Right lung (tissue), 10 donors: Measurements from ENCODE around the gene ZNF723. TPM values are rescaled to one million over a fixed set of nuclear protein-coding genes. Genes with fewer than 3 reads are reported as not detected.
"Not testable (repeated sequence)": the region's sequence is repeated elsewhere in the genome, so short reads cannot be mapped to it uniquely, and the experiment has no call there.

Experiments
- DNase-seq, 2 donors: peaks; one replicate each; pipeline ENCODE4 v3.0.0-alpha.2; 2013
- long read RNA-seq, 8 donors: transcript quantifications; one replicate each; lab custom pipeline, GENCODE V29; 2026
- polyA plus RNA-seq, 5 donors: library from polyadenylated mRNA; unstranded; fragments of 120-200 nt; gene quantifications; one replicate each; pipeline versions ENCODE4 v1.2.1 to v1.2.3, GENCODE V29; 2013; ENCODE audit warnings: inconsistent platforms in 1 of 5, low replicate concordance in 1 of 5; ENCODE audit not compliant: insufficient read length in 5 of 5, insufficient read depth in 1 of 5

Gene ZNF723
- under 1 TPM in 4 of 5 donors, not detected in 1; 0.06 to 0.10 (median 0.10) TPM for polyA plus RNA-seq
- long read RNA-seq, donor 1 = 0 reads
- long read RNA-seq, donor 2 = 0 reads
- long read RNA-seq, donor 3 = 0 reads
- long read RNA-seq, donor 4 = 0 reads
- long read RNA-seq, donor 5 = 0 reads
- long read RNA-seq, donor 6 = 0 reads
- long read RNA-seq, donor 7 = 0 reads
- long read RNA-seq, donor 8 = 0 reads

DNA sequence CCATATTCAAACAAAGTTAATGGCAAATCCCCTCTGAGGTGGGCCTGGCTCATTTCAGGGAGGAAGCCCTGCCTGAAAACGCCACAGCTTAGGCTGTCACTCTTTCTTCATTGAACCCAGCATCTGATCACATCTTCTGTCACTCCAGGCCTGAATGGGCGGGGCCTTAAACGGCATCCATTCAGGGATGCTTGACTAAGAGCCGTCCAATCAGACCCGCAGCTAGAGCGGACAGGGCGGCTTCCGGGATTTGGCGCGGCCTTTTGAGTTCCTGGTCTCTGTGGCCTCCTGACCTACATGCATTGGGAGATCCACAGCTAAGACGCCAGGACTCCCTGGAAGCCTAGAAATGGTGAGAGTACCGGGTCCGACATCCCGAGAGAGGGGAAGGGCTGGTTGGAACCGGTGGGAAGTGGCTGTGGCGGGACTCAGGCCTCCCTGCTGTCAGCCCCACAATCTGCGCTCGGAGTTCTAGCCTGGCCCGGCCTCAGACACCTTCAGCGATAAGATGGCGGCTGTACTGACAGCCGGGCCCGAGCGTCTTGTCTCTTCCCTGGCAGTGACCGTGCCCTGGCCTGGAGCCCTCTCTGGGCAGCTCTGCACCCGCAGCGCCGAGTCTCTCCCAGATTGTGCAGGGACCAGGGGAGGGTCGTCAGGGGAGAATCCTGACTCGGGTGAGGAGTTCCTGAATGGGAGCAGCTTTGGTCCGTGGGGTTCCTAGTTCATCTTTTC, at the start of gene ZNF723:
ZNF723 (plus strand) TSS at position 261 of the 732 bp plus-strand sequence; CDS start at position 350, 89 bp downstream.
- DNase-seq = no peak

DNA sequence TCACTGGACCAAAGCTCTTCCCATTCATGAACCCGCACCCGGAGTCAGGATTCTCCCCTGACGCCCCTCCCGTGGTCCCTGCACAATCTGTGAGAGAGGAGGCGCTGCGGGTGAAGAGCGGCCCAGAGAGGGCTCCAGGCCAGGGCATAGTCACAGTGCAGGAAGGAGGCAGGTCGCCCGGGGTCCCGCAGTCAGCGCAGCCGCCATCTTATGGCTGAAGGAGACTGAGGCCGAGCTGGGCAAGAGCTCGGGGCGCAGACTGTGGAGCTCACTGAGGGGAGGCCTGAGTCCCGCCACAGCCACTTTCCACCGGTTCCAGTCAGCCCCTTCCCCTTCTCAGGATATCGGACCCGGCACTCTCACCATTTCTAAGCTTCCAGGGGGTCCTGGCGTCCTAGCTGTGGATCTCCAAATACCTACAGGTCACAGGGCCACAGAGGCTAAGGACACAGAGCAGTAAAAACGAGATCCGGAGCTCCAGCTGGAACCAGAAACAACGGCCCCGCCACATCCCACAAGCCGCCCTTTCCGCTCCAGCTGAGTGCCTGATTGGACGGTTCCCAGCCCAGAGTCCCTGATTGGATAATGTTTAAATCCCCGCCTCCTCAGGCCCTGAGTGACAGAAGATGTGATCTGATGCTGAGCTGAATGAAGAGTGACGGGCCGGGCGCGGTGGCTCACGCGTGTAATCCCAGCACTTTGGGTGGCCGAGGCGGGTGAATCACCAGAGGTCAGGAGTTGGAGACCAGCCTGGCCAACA, 48.3 kb upstream of the ZNF723 start, which contains the start of gene ZNF99:
ZNF99 (minus strand) TSS at position 501 of the 760 bp plus-strand sequence; CDS start at position 366, 135 bp downstream.
- peak; percentile 44 to 50 for DNase-seq

DNA sequence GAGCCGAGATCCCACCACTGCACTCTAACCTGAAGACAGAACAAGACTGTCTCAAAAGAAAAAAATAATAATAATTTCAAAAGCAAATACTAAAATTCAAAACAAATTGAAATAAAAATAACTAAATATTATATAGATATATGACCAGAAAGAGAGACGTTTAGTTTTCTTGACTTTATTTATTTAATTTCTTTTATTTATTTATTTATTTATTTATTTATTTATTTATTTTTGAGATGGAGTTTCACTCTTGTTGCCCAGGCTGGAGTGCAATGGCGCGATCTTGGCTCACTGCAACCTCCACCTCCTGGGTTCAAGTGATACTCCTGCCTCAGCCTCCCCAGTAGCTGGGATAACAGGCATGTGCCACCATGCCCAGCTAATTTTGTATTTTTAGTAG, 39.2 kb upstream of the ZNF723 start:
- DNase-seq = not testable (repeated sequence)

DNA sequence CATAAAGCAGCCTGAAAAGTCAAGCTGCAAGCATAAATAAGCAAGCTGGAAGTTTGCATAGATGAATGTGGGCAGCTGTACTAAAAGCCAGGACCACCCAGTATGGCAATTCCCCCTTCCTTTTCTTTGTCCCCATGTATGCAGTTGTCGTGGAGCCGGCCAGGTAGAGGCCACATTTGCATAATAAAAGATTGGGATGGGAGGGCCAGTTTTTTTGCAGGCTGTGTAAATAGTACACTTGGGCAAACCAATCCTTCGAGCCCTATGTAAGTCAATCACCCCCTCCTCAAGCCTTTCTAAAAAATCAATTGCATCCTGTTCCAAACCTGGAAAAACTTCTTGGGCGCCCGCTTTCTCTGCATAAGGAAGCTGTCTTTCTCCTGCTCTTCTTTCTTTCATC, 35.1 kb upstream of the ZNF723 start:
- DNase-seq = no peak

DNA sequence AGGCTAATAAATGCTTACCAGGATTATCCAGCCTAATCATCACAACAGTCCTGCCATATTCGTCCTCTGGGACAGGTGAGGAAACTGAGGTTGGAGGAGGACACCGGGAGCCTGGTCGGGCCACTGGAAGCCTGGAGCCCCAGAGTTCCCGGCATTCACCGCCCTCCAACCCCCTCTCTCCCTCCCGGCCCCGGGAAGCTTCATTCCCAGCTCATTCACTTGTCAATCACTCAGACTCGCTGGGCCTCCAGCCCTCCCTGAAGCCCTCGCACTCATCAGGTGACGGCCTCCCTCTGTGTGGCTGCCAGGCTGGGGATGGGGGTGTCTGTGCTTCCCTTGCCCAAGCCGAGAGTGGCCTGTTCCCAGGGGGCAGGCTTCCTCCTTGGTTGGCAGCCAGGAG, 25.7 kb upstream of the ZNF723 start:
- DNase-seq = no peak

DNA sequence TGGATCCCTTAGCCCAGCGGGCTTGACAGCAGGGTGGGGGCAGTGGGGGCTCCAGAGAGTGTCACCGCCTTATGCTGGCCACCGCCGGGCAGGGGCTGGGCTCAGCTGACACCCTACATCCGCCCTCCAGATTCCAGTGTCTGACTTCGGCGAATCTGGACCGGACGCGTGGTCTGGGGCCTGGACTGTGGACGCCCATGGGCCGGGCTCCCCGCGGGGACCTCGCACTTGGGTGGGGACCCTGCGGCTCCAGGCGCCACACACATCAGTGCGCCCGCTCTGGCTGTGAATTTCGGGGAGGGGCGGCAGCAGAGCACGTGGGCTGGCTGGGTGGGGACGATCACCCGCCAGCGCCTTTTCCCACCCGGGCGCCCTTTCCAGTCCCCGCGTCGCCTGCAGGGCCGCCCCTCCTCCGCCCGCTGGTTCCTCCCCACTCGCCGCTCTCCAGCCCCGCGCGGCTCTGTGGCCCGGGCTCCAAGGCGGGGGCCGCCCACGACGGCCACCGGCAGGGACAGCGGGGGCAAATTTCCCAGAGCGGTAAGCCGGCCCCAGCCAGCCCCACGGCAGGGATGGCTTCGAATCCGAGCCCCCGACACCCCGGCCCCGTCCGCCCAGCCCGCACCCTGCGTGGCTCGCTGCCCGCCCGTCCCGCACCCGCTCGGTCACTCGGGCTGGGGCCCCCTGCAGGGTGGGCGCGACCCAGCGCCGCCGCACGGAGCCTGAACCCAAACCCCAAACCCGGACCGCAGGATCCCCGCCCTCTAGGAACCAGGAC, 24.8 kb upstream of the ZNF723 start:
- no peak for DNase-seq

DNA sequence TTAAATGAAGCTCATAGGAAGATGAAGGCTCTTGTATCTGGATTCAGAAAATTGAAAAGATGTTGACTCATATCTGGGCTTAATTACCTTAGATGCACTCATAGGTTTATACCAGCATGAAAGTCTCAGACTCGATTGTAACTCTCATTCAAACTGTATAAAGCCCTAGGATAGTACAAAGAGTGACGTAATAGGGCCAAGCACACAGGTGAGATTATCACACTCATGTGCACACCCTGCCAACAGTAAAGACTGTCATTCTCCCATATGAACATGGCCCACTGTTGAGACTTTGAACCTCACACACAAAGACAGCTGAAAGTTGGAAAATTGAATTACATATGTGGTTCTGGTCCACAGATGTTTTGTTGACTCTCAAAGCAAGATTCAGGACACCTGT, 18.0 kb upstream of the ZNF723 start:
- DNase-seq = no peak

DNA sequence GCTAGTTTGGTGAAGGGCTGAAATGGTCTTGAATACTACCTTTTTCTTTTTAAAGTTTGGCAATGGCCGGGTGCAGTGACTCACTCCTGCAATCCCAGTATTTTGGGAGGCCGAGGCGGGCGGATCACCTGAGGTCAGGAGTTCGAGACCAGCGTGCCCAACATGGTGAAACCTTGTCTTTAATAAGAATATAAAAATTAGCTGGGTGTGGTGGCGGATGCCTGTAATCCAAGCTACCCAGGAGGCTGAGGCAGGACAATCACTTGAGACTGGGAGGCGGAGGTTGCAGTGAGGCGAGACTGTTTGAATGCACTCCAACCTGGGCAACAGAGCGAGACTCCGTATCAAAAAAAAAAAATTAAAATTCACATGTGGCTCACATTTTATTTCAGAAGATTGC, 880 bp upstream of the ZNF723 start:
- no peak for DNase-seq

DNA sequence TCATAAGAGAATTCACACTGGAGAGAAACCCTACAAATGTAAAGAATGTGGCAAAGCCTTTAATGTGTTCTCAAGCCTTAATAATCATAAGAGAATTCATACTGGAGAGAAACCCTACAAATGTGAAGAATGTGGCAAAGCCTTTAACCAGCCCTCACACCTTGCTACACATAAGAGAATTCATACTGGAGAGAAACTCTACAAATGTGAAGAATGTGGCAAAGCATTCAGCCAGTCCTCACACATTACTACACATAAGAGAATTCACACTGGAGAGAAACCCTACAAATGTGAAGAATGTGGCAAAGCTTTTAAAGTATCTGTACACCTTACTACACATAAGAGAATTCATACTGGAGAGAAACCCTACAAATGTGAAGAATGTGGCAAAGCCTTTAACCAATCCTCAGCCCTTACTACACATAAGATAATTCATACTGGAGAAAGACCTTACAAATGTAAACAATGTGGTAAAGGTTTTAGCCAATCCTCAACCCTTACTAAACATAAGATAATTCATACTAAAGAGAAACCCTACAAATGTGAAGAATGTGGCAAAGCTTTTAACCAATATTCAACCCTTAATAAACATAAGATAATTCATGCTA, 25.7 kb downstream of the ZNF723 start:
- DNase-seq = not testable (repeated sequence)

DNA sequence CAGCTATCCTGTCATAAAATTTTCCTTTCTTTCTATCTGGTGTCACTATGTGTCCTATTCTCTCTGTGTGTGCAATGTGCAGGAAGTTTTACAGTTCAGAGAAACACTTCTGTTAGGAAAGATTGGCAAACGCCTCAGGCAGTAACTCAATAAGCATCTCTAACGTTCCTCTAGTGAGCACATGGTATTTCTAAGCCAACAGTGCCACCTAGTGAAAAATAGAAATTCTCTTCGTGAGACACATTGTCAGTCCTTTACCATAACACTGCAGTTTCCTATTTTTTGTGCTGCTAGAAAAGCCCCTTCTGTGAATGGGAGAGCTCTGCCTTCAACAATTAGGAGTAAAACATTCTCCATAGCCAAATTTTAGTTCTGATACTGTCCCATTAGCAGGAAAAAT, 50.7 kb downstream of the ZNF723 start:
- DNase-seq = peak; percentile 2 to 6

DNA sequence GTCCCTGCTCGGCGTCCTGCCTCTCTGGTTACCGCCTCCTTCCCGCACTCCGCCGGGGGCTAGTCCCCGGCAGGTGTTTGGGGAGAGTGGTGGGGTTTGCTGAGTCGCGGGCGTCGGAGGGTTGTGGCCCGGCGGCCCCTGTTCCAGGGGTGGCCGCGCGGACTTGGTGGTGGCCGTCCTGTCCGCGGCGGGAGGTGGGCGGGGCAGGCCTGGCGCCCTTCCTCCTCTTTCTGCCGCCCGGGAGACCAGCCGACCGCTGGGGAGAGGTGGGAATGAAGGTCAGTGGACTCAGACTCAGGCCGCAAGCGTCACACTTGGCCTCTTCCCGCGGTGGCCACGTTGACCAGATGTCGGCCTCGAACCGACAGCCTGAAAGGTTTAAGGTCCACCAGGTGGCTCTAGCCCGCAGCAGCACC, 61.8 kb downstream of the ZNF723 start:
- no peak for DNase-seq

DNA sequence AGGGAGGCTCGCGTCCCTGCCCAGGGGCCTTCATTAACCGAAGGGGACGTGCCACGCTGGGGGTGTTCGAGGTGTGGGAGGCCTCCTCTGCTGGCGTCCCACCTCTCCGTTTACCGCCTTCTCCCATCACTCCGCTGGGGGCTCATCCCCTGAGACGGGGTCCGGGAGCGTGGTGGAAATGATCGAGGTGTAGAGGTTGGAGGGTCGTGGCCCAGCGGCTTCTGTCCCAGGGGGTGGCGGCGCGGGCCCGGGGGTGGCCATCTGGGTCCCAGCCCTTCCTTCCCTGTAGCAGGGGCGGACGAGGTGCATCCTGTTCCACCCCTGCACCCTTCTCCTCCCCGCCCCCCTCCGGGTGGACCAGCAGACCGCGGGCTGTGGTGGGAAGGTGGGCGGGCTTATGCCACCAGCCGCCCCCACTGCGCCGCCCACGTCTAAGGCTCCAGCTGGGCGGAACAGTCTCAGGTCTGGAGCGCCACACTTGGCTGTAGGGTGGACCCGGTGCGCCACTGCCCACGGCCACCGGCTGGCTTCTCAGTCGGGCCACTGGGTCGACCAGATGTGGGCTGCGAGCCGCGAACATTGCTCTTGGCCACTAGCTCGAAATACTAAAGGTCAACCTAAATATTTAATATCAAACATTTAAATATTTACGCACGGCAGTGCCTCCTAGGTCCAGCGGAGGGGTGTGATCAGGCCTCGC, 69.5 kb downstream of the ZNF723 start:
- no peak for DNase-seq

Other genes with a start within 250 kb of the ZNF723 start
- 1 to 10 TPM; 2.0 to 4.6 (median 2.2) TPM for gene ZNF492, start 198.0 kb upstream of the ZNF723 start, polyA plus RNA-seq
- gene ZNF99, start 48.1 kb upstream of the ZNF723 start, polyA plus RNA-seq = under 1 TPM; 0.31 to 0.74 (median 0.63) TPM
- under 1 TPM; 0.06 to 0.27 (median 0.14) TPM for gene ZNF728, start 170.9 kb downstream of the ZNF723 start, polyA plus RNA-seq